ENCODE measurements around the gene TGM2.

Gene TGM2

GRCh38 chr20:38153401-38153800 is 11.7 kb downstream of the TGM2 start:
- TF ChIP-seq ZNF565 (CRISPR knock-in tag; conservative IDR thresholded peaks at IDR 0.05; ENCODE audit: low read depth) = no peak
- no peak for TF ChIP-seq CSDC2 (CRISPR knock-in tag; IDR thresholded peaks at IDR 0.05)
- no peak for TF ChIP-seq TSHZ2 (CRISPR knock-in tag; IDR thresholded peaks at IDR 0.05)
- TF ChIP-seq TCF4 (CRISPR knock-in tag; IDR thresholded peaks at IDR 0.05; ENCODE audit: borderline replicate concordance) = no peak
- TF ChIP-seq, protein P1, sequence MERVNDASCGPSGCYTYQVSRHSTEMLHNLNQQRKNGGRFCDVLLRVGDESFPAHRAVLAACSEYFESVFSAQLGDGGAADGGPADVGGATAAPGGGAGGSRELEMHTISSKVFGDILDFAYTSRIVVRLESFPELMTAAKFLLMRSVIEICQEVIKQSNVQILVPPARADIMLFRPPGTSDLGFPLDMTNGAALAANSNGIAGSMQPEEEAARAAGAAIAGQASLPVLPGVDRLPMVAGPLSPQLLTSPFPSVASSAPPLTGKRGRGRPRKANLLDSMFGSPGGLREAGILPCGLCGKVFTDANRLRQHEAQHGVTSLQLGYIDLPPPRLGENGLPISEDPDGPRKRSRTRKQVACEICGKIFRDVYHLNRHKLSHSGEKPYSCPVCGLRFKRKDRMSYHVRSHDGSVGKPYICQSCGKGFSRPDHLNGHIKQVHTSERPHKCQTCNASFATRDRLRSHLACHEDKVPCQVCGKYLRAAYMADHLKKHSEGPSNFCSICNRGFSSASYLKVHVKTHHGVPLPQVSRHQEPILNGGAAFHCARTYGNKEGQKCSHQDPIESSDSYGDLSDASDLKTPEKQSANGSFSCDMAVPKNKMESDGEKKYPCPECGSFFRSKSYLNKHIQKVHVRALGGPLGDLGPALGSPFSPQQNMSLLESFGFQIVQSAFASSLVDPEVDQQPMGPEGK (CRISPR knock-in tag; IDR thresholded peaks at IDR 0.05; ENCODE audit: borderline replicate concordance) = no peak
- no peak for TF ChIP-seq ZFP3 (CRISPR knock-in tag; IDR thresholded peaks at IDR 0.05)
- no peak for TF ChIP-seq ZNF8 (CRISPR knock-in tag; IDR thresholded peaks at IDR 0.05)
- no peak for TF ChIP-seq ARNTL (CRISPR knock-in tag; IDR thresholded peaks at IDR 0.05; ENCODE audit: borderline replicate concordance, low read depth)
- no peak for TF ChIP-seq ZNF70 (CRISPR knock-in tag; IDR thresholded peaks at IDR 0.05)
- TF ChIP-seq OSR1 (CRISPR knock-in tag; IDR thresholded peaks at IDR 0.05) = no peak
- no peak for TF ChIP-seq PPARA (CRISPR knock-in tag; IDR thresholded peaks at IDR 0.05; ENCODE audit: borderline replicate concordance)
- TF ChIP-seq, protein P2, sequence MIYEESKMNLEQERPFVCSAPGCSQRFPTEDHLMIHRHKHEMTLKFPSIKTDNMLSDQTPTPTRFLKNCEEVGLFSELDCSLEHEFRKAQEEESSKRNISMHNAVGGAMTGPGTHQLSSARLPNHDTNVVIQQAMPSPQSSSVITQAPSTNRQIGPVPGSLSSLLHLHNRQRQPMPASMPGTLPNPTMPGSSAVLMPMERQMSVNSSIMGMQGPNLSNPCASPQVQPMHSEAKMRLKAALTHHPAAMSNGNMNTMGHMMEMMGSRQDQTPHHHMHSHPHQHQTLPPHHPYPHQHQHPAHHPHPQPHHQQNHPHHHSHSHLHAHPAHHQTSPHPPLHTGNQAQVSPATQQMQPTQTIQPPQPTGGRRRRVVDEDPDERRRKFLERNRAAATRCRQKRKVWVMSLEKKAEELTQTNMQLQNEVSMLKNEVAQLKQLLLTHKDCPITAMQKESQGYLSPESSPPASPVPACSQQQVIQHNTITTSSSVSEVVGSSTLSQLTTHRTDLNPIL (CRISPR knock-in tag; IDR thresholded peaks at IDR 0.05; ENCODE audit: low read depth) = no peak
- no peak for TF ChIP-seq ZC3H10 (CRISPR knock-in tag; IDR thresholded peaks at IDR 0.05)
- TF ChIP-seq, protein P3, sequence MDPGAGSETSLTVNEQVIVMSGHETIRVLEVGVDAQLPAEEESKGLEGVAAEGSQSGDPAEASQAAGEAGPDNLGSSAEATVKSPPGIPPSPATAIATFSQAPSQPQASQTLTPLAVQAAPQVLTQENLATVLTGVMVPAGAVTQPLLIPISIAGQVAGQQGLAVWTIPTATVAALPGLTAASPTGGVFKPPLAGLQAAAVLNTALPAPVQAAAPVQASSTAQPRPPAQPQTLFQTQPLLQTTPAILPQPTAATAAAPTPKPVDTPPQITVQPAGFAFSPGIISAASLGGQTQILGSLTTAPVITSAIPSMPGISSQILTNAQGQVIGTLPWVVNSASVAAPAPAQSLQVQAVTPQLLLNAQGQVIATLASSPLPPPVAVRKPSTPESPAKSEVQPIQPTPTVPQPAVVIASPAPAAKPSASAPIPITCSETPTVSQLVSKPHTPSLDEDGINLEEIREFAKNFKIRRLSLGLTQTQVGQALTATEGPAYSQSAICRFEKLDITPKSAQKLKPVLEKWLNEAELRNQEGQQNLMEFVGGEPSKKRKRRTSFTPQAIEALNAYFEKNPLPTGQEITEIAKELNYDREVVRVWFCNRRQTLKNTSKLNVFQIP (CRISPR knock-in tag; IDR thresholded peaks at IDR 0.05; ENCODE audit: borderline replicate concordance, low read depth) = no peak
- no peak for TF ChIP-seq ISL1 (CRISPR knock-in tag; IDR thresholded peaks at IDR 0.05)
- TF ChIP-seq ZFP30 (CRISPR knock-in tag; IDR thresholded peaks at IDR 0.05) = no peak
- no peak for TF ChIP-seq TOX (CRISPR knock-in tag; IDR thresholded peaks at IDR 0.05; ENCODE audit: borderline replicate concordance)
- no peak for TF ChIP-seq BACH2 (CRISPR knock-in tag; IDR thresholded peaks at IDR 0.05; ENCODE audit: borderline replicate concordance)
- ATAC-seq = no peak

DNA sequence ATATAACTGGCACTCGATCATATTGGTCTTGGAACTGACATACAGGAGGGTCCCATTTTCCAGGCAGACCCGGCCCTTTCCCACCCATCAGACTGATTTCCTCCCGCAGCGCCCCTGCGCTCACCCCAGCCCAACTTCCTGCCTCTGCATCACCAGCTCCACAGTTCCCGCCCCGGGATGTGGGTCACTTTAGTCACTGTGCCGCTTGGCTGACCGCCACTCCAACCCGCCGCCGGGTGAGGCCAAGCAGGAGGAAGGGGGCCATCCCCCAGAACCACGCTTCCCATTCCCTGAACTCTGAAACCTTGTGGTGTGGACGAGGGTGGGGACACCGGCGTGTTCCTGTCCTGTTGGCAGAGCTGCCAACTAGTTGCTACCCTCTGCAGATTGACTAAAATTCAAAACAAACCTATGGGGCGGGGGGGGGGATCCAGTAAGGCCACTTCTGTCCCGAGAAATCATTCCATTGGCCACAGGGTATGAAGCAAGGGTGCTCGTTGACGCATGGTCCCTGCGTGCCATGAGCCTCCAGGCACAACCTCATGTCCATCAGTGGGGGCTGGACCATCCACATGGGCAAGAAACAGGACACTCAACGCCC is 12.3 kb downstream of the TGM2 start:
- peak; percentile 75 for TF ChIP-seq ZNF70 (CRISPR knock-in tag; IDR thresholded peaks at IDR 0.05)
- no peak for TF ChIP-seq ZFP3 (CRISPR knock-in tag; IDR thresholded peaks at IDR 0.05)
- no peak for TF ChIP-seq CSDC2 (CRISPR knock-in tag; IDR thresholded peaks at IDR 0.05)
- no peak for TF ChIP-seq ISL1 (CRISPR knock-in tag; IDR thresholded peaks at IDR 0.05)
- no peak for TF ChIP-seq OSR1 (CRISPR knock-in tag; IDR thresholded peaks at IDR 0.05)
- no peak for TF ChIP-seq SNAI2 (CRISPR knock-in tag; IDR thresholded peaks at IDR 0.05)
- TF ChIP-seq RARB (CRISPR knock-in tag; IDR thresholded peaks at IDR 0.05) = peak; percentile 15; the same call in 1 of the 2 replicates
- 0 out of 2 replicates have a peak, but pooled peaks have one; percentile 12 for TF ChIP-seq ESRRG (CRISPR knock-in tag; IDR thresholded peaks at IDR 0.05)
- no peak for TF ChIP-seq ZFP30 (CRISPR knock-in tag; IDR thresholded peaks at IDR 0.05)
- TF ChIP-seq, protein P2 (CRISPR knock-in tag; IDR thresholded peaks at IDR 0.05; ENCODE audit: low read depth) = no peak; the same call in 1 of the 2 replicates
- TF ChIP-seq TCF4 (CRISPR knock-in tag; IDR thresholded peaks at IDR 0.05; ENCODE audit: borderline replicate concordance) = no peak
- TF ChIP-seq, protein P1 (CRISPR knock-in tag; IDR thresholded peaks at IDR 0.05; ENCODE audit: borderline replicate concordance) = 0 out of 2 replicates have a peak, but pooled peaks have one; percentile 9
- no peak for TF ChIP-seq ZNF565 (CRISPR knock-in tag; conservative IDR thresholded peaks at IDR 0.05; ENCODE audit: low read depth)

More for the DNA sequence above, 12.3 kb downstream of the TGM2 start:
- peak; percentile 69 for ATAC-seq
